ENCODE results near the gene ANKRD44.

GRCh38 chr2:197241596-197241995 lies 69.0 kb downstream of the ANKRD44 start:
- TF ChIP-seq GATA2 (IDR thresholded peaks at IDR 0.05; ENCODE audit: low read depth, low read length) (no peak), GATA3 (IDR thresholded peaks at IDR 0.05; ENCODE audit: low read depth, low read length) (no peak)
